ENCODE data around the gene GALNT12.

- no peak for TF ChIP-seq CTCF (optimal IDR thresholded peaks at IDR 0.05 in 1 of 3, IDR thresholded peaks at IDR 0.05 in 1 of 3, conservative IDR thresholded peaks at IDR 0.05 in 1 of 3; ENCODE audit: extremely low read depth in 1 of 3, insufficient read depth in 2 of 3, low read length in 3 of 3)
- TF ChIP-seq EZH2 (IDR thresholded peaks at IDR 0.05; ENCODE audit: low read length), result no peak
These were observed 17.9 kb downstream of the GALNT12 start for GRCh38 chr9:98825414-98825813.
